ENCODE results near the gene GKN2. TPM values are rescaled to one million over a fixed set of nuclear protein-coding genes. Genes with fewer than 3 reads are reported as not detected.

The GKN2 gene
- total RNA-seq, 1 experiment from 2014 or later = not detected

DNA sequence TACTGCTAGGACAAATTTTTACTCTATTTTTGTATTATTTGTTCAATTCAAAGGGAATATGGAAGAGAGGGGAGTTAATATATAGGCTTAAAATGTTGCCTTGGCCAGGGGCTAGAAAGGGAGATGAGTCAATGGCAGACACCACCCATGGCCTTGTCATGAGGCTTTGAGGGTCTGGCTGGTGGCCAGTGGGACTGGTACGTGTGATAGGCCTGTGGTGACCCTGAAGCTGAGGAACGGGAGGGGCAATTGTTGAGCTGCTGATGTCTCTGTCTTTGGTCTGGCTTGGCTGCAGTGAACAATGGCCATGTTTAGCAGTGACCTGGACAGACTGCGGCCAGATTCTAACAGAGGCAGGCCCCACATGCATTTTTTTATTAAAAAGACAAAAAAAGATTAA is 40.2 kb upstream of the GKN2 start (continued):
- TF ChIP-seq, protein P1, sequence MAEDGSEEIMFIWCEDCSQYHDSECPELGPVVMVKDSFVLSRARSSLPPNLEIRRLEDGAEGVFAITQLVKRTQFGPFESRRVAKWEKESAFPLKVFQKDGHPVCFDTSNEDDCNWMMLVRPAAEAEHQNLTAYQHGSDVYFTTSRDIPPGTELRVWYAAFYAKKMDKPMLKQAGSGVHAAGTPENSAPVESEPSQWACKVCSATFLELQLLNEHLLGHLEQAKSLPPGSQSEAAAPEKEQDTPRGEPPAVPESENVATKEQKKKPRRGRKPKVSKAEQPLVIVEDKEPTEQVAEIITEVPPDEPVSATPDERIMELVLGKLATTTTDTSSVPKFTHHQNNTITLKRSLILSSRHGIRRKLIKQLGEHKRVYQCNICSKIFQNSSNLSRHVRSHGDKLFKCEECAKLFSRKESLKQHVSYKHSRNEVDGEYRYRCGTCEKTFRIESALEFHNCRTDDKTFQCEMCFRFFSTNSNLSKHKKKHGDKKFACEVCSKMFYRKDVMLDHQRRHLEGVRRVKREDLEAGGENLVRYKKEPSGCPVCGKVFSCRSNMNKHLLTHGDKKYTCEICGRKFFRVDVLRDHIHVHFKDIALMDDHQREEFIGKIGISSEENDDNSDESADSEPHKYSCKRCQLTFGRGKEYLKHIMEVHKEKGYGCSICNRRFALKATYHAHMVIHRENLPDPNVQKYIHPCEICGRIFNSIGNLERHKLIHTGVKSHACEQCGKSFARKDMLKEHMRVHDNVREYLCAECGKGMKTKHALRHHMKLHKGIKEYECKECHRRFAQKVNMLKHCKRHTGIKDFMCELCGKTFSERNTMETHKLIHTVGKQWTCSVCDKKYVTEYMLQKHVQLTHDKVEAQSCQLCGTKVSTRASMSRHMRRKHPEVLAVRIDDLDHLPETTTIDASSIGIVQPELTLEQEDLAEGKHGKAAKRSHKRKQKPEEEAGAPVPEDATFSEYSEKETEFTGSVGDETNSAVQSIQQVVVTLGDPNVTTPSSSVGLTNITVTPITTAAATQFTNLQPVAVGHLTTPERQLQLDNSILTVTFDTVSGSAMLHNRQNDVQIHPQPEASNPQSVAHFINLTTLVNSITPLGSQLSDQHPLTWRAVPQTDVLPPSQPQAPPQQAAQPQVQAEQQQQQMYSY (CRISPR knock-in tag; IDR thresholded peaks at IDR 0.05) = no peak
- TF ChIP-seq RORB (CRISPR knock-in tag; IDR thresholded peaks at IDR 0.05) (no peak), ELF4 (CRISPR knock-in tag; IDR thresholded peaks at IDR 0.05; ENCODE audit: low read depth) (no peak), CBFB (CRISPR knock-in tag; IDR thresholded peaks at IDR 0.05; ENCODE audit: low read depth) (no peak), ZNF232 (CRISPR knock-in tag; IDR thresholded peaks at IDR 0.05) (no peak), MXD4 (CRISPR knock-in tag; IDR thresholded peaks at IDR 0.05; ENCODE audit: borderline replicate concordance) (no peak)
- TF ChIP-seq, protein P2, sequence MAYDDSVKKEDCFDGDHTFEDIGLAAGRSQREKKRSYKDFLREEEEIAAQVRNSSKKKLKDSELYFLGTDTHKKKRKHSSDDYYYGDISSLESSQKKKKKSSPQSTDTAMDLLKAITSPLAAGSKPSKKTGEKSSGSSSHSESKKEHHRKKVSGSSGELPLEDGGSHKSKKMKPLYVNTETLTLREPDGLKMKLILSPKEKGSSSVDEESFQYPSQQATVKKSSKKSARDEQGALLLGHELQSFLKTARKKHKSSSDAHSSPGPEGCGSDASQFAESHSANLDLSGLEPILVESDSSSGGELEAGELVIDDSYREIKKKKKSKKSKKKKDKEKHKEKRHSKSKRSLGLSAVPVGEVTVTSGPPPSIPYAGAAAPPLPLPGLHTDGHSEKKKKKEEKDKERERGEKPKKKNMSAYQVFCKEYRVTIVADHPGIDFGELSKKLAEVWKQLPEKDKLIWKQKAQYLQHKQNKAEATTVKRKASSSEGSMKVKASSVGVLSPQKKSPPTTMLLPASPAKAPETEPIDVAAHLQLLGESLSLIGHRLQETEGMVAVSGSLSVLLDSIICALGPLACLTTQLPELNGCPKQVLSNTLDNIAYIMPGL (CRISPR knock-in tag; IDR thresholded peaks at IDR 0.05) = no peak

DNA sequence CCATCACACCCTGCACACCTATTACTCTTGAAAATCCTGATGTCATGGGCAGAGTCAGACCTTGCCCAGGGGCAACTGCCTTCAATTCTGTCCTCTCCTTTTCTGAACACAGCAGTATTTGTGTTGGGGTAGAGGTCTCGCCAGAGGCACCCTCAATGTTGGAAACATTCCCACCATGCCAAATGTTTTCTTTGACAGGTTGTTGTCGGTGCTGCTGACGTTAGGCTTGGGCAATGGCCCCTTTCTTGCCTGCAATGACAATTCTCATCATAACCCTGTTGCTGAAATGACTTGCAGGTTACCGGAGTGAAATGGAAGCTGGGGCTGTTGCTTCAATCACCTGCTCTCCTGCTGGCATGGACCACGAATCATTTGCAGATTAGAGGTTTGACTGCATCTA is 39.6 kb upstream of the GKN2 start:
- POLR2A ChIA-PET = no interaction called here

More for the DNA sequence above, 39.6 kb upstream of the GKN2 start:
- H3K27ac Mint-ChIP-seq = no peak overlapping the region
- TF ChIP-seq FOXP1 (CRISPR knock-in tag; IDR thresholded peaks at IDR 0.05; ENCODE audit: borderline replicate concordance) = no peak
- no peak for TF ChIP-seq ZNF121 (CRISPR knock-in tag; IDR thresholded peaks at IDR 0.05)
- TF ChIP-seq, protein P3, sequence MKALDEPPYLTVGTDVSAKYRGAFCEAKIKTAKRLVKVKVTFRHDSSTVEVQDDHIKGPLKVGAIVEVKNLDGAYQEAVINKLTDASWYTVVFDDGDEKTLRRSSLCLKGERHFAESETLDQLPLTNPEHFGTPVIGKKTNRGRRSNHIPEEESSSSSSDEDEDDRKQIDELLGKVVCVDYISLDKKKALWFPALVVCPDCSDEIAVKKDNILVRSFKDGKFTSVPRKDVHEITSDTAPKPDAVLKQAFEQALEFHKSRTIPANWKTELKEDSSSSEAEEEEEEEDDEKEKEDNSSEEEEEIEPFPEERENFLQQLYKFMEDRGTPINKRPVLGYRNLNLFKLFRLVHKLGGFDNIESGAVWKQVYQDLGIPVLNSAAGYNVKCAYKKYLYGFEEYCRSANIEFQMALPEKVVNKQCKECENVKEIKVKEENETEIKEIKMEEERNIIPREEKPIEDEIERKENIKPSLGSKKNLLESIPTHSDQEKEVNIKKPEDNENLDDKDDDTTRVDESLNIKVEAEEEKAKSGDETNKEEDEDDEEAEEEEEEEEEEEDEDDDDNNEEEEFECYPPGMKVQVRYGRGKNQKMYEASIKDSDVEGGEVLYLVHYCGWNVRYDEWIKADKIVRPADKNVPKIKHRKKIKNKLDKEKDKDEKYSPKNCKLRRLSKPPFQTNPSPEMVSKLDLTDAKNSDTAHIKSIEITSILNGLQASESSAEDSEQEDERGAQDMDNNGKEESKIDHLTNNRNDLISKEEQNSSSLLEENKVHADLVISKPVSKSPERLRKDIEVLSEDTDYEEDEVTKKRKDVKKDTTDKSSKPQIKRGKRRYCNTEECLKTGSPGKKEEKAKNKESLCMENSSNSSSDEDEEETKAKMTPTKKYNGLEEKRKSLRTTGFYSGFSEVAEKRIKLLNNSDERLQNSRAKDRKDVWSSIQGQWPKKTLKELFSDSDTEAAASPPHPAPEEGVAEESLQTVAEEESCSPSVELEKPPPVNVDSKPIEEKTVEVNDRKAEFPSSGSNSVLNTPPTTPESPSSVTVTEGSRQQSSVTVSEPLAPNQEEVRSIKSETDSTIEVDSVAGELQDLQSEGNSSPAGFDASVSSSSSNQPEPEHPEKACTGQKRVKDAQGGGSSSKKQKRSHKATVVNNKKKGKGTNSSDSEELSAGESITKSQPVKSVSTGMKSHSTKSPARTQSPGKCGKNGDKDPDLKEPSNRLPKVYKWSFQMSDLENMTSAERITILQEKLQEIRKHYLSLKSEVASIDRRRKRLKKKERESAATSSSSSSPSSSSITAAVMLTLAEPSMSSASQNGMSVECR (CRISPR knock-in tag; IDR thresholded peaks at IDR 0.05; ENCODE audit: borderline replicate concordance) = no peak
- no peak for TF ChIP-seq ETV6 (CRISPR knock-in tag; IDR thresholded peaks at IDR 0.05)
- no peak for TF ChIP-seq GRHL2 (CRISPR knock-in tag; IDR thresholded peaks at IDR 0.05; ENCODE audit: insufficient replicate concordance, severe bottlenecking)
- no peak for TF ChIP-seq ZNF396 (CRISPR knock-in tag; IDR thresholded peaks at IDR 0.05; ENCODE audit: borderline replicate concordance)
- no peak for TF ChIP-seq GTF2I (CRISPR knock-in tag; conservative IDR thresholded peaks at IDR 0.05)
- TF ChIP-seq, protein P4, sequence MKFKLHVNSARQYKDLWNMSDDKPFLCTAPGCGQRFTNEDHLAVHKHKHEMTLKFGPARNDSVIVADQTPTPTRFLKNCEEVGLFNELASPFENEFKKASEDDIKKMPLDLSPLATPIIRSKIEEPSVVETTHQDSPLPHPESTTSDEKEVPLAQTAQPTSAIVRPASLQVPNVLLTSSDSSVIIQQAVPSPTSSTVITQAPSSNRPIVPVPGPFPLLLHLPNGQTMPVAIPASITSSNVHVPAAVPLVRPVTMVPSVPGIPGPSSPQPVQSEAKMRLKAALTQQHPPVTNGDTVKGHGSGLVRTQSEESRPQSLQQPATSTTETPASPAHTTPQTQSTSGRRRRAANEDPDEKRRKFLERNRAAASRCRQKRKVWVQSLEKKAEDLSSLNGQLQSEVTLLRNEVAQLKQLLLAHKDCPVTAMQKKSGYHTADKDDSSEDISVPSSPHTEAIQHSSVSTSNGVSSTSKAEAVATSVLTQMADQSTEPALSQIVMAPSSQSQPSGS (CRISPR knock-in tag; IDR thresholded peaks at IDR 0.05; ENCODE audit: borderline replicate concordance, low read depth) = no peak
- no peak for TF ChIP-seq PRRX2 (CRISPR knock-in tag; IDR thresholded peaks at IDR 0.05)
- no peak for TF ChIP-seq ZNF232 (CRISPR knock-in tag; IDR thresholded peaks at IDR 0.05)
- no peak for TF ChIP-seq ZNF423 (CRISPR knock-in tag; IDR thresholded peaks at IDR 0.05)
- TF ChIP-seq, protein P5, sequence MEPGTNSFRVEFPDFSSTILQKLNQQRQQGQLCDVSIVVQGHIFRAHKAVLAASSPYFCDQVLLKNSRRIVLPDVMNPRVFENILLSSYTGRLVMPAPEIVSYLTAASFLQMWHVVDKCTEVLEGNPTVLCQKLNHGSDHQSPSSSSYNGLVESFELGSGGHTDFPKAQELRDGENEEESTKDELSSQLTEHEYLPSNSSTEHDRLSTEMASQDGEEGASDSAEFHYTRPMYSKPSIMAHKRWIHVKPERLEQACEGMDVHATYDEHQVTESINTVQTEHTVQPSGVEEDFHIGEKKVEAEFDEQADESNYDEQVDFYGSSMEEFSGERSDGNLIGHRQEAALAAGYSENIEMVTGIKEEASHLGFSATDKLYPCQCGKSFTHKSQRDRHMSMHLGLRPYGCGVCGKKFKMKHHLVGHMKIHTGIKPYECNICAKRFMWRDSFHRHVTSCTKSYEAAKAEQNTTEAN (CRISPR knock-in tag; IDR thresholded peaks at IDR 0.05) = no peak
- TF ChIP-seq KAT7 (CRISPR knock-in tag; IDR thresholded peaks at IDR 0.05; ENCODE audit: borderline replicate concordance) = no peak
- TF ChIP-seq NFYB (CRISPR knock-in tag; conservative IDR thresholded peaks at IDR 0.05; ENCODE audit: low read depth) = no peak
- TF ChIP-seq NFE2L1 (CRISPR knock-in tag; IDR thresholded peaks at IDR 0.05) = no peak
- no peak for TF ChIP-seq CREM (CRISPR knock-in tag; IDR thresholded peaks at IDR 0.05)
- no peak for TF ChIP-seq NR2C2 (CRISPR knock-in tag; IDR thresholded peaks at IDR 0.05)
- TF ChIP-seq GABPB1 (CRISPR knock-in tag; IDR thresholded peaks at IDR 0.05) = no peak
- TF ChIP-seq, protein P6, sequence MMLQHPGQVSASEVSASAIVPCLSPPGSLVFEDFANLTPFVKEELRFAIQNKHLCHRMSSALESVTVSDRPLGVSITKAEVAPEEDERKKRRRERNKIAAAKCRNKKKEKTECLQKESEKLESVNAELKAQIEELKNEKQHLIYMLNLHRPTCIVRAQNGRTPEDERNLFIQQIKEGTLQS (CRISPR knock-in tag; conservative IDR thresholded peaks at IDR 0.05) = no peak
- no peak for TF ChIP-seq ESRRA (CRISPR knock-in tag; IDR thresholded peaks at IDR 0.05; ENCODE audit: borderline replicate concordance)
- peaks cover 3% of the 10 kb centered on the region for H3K27me3 Mint-ChIP-seq (ENCODE audit: low read depth)
- no peaks in the 10 kb centered on the region for H3K4me1 Mint-ChIP-seq
- no peaks in the 10 kb centered on the region for H3K9me3 Mint-ChIP-seq
- no peak overlapping the region for H3K4me3 Mint-ChIP-seq
- CTCF ChIA-PET = no interaction called here
- no peak for DNase-seq (ENCODE audit: low spot score)
- no peak for ATAC-seq
- H3K36me3 Mint-ChIP-seq = no peaks in the 10 kb centered on the region

Measured in WTC11 (cell line).